NCI-H1092 treated with DMSO at 0.1 percent for 48 hours (cell line): ENCODE results near the gene CD3G.

Experiments used
- DNase-seq: peaks from one replicate; lab custom pipeline; 2025; lab: John Stamatoyannopoulos, UW

The CD3G gene

GRCh38 chr11:118325283-118325682, 18.9 kb upstream of the CD3G start:
- DNase-seq = no peak

GRCh38 chr11:118328745-118329144, 15.4 kb upstream of the CD3G start:
- DNase-seq = no peak

- DNase-seq = no peak
Observed at GRCh38 chr11:118334745-118335144, 9.4 kb upstream of the CD3G start.

- no peak for DNase-seq
Observed at GRCh38 chr11:118338637-118339061, 5.5 kb upstream of the CD3G start.

GRCh38 chr11:118339281-118339961, 4.7 kb upstream of the CD3G start:
- DNase-seq = no peak

- no peak for DNase-seq
Observed at GRCh38 chr11:118340449-118340848, 3.7 kb upstream of the CD3G start.

GRCh38 chr11:118341261-118341660, 2.9 kb upstream of the CD3G start:
- no peak for DNase-seq

GRCh38 chr11:118341815-118342489, 2.2 kb upstream of the CD3G start:
- no peak for DNase-seq

- DNase-seq = no peak
Observed at GRCh38 chr11:118342503-118343161, 1.5 kb upstream of the CD3G start, which contains the start of gene CD3D. TSS of gene CD3D (minus strand) at chr11:118342705. CDS start at chr11:118342607, 98 bp downstream.

GRCh38 chr11:118343248-118343647, 896 bp upstream of the CD3G start:
- DNase-seq = no peak

- no peak for DNase-seq
Observed at GRCh38 chr11:118349475-118349874, 5.3 kb downstream of the CD3G start.

- peak; percentile 7 for DNase-seq
Observed at GRCh38 chr11:118353084-118353710, 9.1 kb downstream of the CD3G start.

- no peak for DNase-seq
Observed at GRCh38 chr11:118358071-118358470, 13.9 kb downstream of the CD3G start.

- DNase-seq = peak; percentile 97
Observed at GRCh38 chr11:118359295-118359958, 15.3 kb downstream of the CD3G start, which contains the start of gene UBE4A. TSS of gene UBE4A (plus strand) at chr11:118359600. CDS start at chr11:118365081, 5,481 bp downstream.

- no peak for DNase-seq
Observed at GRCh38 chr11:118364956-118365615, 20.9 kb downstream of the CD3G start.

GRCh38 chr11:118366287-118366686, 22.1 kb downstream of the CD3G start:
- DNase-seq = no peak

GRCh38 chr11:118370774-118371173, 26.6 kb downstream of the CD3G start:
- no peak for DNase-seq

GRCh38 chr11:118373263-118373662, 29.1 kb downstream of the CD3G start:
- DNase-seq = no peak

GRCh38 chr11:118373871-118374270, 29.7 kb downstream of the CD3G start:
- DNase-seq = no peak

- DNase-seq = no peak
Observed at GRCh38 chr11:118374729-118375128, 30.6 kb downstream of the CD3G start.

- no peak for DNase-seq
Observed at GRCh38 chr11:118375978-118376377, 31.8 kb downstream of the CD3G start.
